IPS DF 6.9 (cell line): ENCODE data around the gene SPAG16.

ENCODE experiments used
- DNase-seq: peaks from one replicate; pipeline ENCODE4 v3.0.0-alpha.2; 2013; ENCODE audit warnings: low read depth, low spot score
- H3K27ac ChIP-seq: one replicate; pipeline ENCODE4 v1.5.1; 2013; ENCODE audit warnings: low read length, control low read depth
- H3K27me3 ChIP-seq: 2 replicates; pipeline ENCODE4 v1.6.1; 2013; ENCODE audit warnings: mild to moderate bottlenecking, low read length; ENCODE audit not compliant: control insufficient read depth, insufficient read depth
- H3K36me3 ChIP-seq: 2 replicates; pipeline ENCODE4 v1.6.1; 2013; ENCODE audit warnings: low read length; ENCODE audit not compliant: control insufficient read depth, insufficient read depth
- H3K4me1 ChIP-seq: 2 replicates; pipeline ENCODE4 v1.6.1; 2013; ENCODE audit warnings: low read length; ENCODE audit not compliant: control insufficient read depth, insufficient read depth
- H3K4me3 ChIP-seq: 2 replicates; pipeline ENCODE4 v1.5.1; 2013; ENCODE audit warnings: mild to moderate bottlenecking, low read length
- H3K9me3 ChIP-seq: 2 replicates; pipeline ENCODE4 v1.6.1; 2013; ENCODE audit warnings: low read length, inconsistent platforms; ENCODE audit not compliant: control insufficient read depth, insufficient read depth
- WGBS: extraction: QIAGEN DNeasy Blood & Tissue Kit; methylation state at CpG from one replicate; pipeline ENCODE4 v1.1.7; 2013; ENCODE audit warnings: mixed read lengths, missing lambda C conversion rate; ENCODE audit not compliant: insufficient read length, insufficient coverage; 5-methylcytosine and 5-hydroxymethylcytosine counted together

SPAG16 gene

DNA sequence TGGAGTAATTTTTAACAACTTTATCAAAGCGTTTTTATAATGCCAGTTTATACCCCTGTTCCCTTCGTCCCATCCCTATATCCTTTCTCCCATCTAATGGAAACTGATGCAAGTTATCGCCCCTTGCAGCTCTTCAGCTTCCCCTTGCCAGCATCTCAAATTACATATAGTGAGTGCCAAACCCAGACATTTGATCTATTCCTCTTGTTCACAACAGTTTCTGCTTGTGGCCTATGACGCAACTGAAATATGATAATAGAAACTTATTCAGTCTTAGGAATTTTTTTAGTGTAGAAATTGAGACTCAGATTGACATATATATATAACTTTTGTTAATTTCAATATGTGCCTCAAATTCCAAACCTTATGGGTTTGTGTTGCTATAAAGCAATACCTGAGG, 564.4 kb downstream of the SPAG16 start:
- Histone ChIP-seq H3K9me3 (no peaks in the 10 kb centered on the region), H3K36me3 (no peaks in the 10 kb centered on the region), H3K4me1 (no peaks in the 10 kb centered on the region), H3K27me3 (no peaks in the 10 kb centered on the region), H3K27ac (no peak overlapping the region), H3K4me3 (no peak overlapping the region)
- WGBS: no CpG with 5 or more reads among the region's 4 CpGs
- no peak for DNase-seq

DNA sequence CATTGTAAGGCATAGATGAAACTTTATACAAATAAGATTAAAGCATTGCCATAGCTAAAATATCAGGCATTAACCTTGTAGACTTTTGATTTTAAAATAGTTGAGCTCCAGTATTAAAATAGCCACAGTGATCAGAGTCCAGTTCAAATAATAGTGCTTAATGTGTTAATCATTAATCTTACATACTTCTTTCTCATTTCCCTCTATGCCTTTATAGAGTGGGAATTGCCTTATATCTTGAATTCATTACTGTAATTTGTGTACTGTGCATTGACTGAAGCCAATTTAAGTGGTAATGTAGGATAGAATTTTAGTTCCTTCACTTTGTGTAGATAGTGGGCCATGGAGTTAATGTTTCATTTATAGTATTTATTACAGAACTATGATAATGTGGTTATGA, 577.4 kb downstream of the SPAG16 start:
- Histone ChIP-seq H3K9me3 (no peaks in the 10 kb centered on the region), H3K27ac (no peak overlapping the region), H3K27me3 (no peaks in the 10 kb centered on the region), H3K4me3 (no peak overlapping the region), H3K36me3 (no peaks in the 10 kb centered on the region), H3K4me1 (no peaks in the 10 kb centered on the region)
- no peak for DNase-seq

DNA sequence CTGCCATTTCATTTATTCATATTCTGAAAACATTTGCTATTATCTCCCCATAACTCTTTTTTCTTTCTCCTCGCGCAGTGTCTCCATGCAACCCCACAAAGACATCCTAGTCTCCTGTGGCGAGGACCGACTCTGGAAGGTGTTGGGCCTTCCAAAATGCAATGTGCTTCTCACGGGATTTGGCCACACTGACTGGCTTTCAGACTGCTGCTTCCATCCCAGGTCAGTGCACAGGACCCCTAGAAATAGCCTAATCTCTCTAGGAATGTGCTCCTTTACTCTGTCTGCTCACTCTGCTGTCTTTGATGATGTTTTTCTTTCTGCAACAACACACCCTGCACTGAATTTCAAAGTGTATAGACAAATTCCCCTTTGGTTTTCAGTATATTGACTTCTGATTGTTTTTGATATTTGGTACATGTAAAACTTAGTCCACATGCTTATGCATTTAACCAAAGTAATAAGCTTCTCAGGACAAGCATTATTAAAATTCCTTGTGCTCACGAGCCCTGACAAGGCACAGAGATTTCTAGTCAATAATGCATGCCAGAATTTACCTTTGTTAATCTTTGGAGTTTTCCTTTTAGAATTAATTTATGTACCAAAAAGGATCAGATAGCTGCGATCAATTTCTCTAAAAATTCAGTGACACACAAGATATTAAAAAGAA, 578.3 kb downstream of the SPAG16 start:
- H3K9me3 ChIP-seq: no peaks in the 10 kb centered on the region
- no peaks in the 10 kb centered on the region for H3K4me1 ChIP-seq
- no peaks in the 10 kb centered on the region for H3K27me3 ChIP-seq
- H3K27ac ChIP-seq: no peak overlapping the region
- no peaks in the 10 kb centered on the region for H3K36me3 ChIP-seq
- no peak overlapping the region for H3K4me3 ChIP-seq
- DNase-seq: no peak
- WGBS: no CpG with 5 or more reads among the region's 7 CpGs

DNA sequence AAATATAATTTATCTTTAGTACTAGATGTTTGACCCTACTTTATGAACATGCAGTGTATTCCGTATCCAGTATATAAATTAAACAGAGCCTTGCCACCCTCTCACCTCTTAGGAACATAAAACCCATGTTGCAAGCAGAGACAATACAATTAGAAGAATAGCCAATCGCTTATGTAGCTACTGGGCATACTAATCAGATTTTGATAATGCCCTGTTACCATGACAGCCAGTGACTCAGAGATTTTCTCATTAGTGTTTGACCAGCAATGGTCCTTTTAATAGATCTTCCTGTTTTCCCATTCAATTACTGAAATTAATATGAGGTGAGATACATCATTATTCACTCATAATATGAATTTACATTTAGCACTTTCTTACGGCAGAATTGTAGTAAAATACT, 579.3 kb downstream of the SPAG16 start:
- Histone ChIP-seq H3K36me3 (no peaks in the 10 kb centered on the region), H3K4me3 (no peak overlapping the region), H3K27me3 (no peaks in the 10 kb centered on the region), H3K4me1 (no peaks in the 10 kb centered on the region), H3K9me3 (no peaks in the 10 kb centered on the region), H3K27ac (no peak overlapping the region)
- DNase-seq: no peak
- WGBS: no CpG with 5 or more reads among the region's 3 CpGs

DNA sequence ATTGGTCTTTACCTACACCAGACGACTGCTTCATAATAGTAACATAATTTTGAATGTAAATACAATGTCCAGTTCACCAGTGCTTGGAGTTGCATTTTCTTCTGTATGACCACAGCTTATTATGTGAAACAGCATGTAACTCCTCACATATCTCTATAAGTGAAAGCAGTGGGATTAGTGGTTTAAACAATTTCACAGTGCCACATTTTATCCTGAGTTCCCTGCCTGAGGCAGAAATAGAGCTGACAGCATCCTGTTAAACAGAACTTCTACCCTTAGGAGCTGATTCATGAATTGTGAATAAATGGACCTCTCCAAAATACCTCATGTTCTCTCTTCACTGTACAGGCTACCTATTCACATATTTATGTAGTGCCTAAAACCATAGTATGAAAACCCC, 584.3 kb downstream of the SPAG16 start:
- DNase-seq: no peak
- Histone ChIP-seq H3K27me3 (no peaks in the 10 kb centered on the region), H3K4me3 (no peak overlapping the region), H3K27ac (no peak overlapping the region), H3K9me3 (no peaks in the 10 kb centered on the region), H3K36me3 (no peaks in the 10 kb centered on the region), H3K4me1 (no peaks in the 10 kb centered on the region)
- WGBS: no CpG with 5 or more reads among the region's 1 CpG

DNA sequence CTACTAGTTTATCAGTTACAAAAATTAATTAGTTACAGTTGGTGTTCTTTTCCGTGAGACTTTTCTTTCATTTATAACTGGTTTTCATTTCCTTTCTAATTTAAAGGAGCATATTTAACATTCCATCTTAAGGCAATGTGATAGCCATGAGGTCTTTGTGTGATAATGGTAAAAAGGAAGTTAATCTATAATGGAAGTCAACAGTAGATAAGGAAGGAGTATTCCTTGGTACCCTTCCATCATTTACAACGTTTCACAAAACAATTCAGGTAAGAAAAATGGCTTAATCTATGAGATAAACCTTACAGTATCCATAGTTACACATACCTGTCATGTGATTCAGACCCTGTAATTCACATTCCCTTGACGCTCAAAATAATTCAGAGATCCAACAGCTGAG, 601.2 kb downstream of the SPAG16 start:
- DNase-seq: no peak
- Histone ChIP-seq H3K4me3 (no peak overlapping the region), H3K4me1 (no peaks in the 10 kb centered on the region), H3K36me3 (no peaks in the 10 kb centered on the region), H3K9me3 (no peaks in the 10 kb centered on the region), H3K27ac (no peak overlapping the region), H3K27me3 (no peaks in the 10 kb centered on the region)
- WGBS: no CpG with 5 or more reads among the region's 3 CpGs

DNA sequence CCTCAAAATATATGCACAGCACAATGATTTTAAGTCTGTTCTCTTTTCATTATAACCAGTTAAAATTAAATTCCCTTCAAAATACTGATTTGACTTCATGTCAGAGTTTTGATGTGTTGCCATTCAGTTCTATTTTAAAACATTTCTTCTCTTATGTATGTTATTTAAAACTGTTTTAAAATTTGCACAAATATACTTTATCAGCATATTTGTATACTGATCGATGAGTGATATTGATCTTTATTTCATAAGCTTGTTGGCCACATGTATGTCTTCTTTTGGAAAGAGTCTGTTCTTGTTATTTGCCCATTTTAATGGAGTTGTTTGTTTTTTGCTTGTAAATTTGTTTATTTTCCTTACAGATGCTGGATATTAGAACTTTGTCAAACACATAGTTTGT, 630.2 kb downstream of the SPAG16 start:
- H3K9me3 ChIP-seq: no peaks in the 10 kb centered on the region
- no peak for DNase-seq
- H3K4me3 ChIP-seq: no peak overlapping the region
- H3K36me3 ChIP-seq: no peaks in the 10 kb centered on the region
- no peak overlapping the region for H3K27ac ChIP-seq
- no peaks in the 10 kb centered on the region for H3K4me1 ChIP-seq
- WGBS: no CpG with 5 or more reads among the region's 1 CpG
- H3K27me3 ChIP-seq: no peaks in the 10 kb centered on the region

DNA sequence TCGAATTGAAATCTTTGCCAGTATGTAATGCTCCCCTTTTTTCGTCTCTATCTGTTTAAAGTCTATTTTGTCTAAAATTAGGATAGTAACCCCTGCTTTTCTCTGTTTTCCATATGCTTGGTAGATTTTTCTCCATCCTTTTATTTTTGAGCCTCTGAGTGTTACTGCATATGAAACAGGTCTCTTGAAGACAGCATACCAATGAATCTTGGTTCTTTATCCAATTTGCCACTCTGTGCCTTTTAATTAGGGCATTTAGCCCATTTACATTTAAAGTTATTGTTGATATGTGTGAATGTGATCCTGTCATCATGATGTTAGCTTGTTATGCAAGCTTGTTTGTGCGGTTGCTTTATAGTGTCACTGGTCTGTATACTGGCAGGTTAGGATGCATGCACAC, 635.8 kb downstream of the SPAG16 start:
- H3K9me3 ChIP-seq: 0 out of 2 replicates have a peak, but pooled peaks cover 1% of the 10 kb centered on the region
- DNase-seq: no peak
- H3K4me3 ChIP-seq: no peak overlapping the region
- H3K27ac ChIP-seq: no peak overlapping the region
- no CpG with 5 or more reads among the region's 3 CpGs for WGBS
- H3K4me1 ChIP-seq: no peaks in the 10 kb centered on the region
- no peaks in the 10 kb centered on the region for H3K27me3 ChIP-seq
- no peaks in the 10 kb centered on the region for H3K36me3 ChIP-seq

DNA sequence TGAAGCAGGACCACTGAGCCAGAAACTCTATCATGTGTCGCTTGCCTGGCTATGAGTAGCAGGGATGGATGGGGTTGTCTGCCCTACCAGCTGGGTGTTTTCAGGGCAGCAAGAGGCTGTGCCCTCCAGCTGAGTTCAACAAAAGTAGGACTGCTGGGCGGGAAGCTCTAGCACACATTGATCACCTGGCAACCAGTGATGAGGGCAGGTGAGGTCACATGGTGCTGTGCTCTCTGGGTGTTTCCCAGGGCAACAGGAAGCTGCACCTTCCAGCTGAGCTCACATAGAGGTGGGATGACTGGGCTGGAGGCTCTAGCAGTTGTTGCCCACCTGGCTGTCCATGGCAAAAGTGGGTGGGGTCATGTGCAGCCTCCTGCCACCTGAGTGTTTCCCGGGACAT, 639.3 kb downstream of the SPAG16 start:
- no peaks in the 10 kb centered on the region for H3K36me3 ChIP-seq
- no peaks in the 10 kb centered on the region for H3K4me1 ChIP-seq
- H3K27ac ChIP-seq: no peak overlapping the region
- H3K27me3 ChIP-seq: no peaks in the 10 kb centered on the region
- no peak overlapping the region for H3K4me3 ChIP-seq
- DNase-seq: no peak
- no CpG with 5 or more reads among the region's 3 CpGs for WGBS
- 0 out of 2 replicates have a peak, but pooled peaks cover 1% of the 10 kb centered on the region for H3K9me3 ChIP-seq

DNA sequence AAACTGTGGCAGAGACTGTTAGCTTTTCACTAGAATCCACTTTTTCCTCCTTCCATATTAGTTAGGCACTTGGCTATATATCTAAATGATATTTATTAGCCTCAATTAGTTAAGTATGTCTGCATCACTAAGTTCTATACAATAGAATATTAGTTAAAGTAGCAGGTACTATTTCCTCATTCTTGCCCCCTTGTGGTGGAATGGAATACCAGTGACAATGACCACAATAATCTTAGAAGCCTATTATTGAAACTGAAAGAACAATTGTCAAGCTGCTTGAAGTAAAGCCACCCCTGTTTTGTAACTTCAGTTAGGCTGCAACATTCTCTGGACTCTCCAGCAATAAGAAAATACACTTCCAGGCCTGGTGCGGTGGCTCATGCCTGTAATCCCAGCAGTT, 650.3 kb downstream of the SPAG16 start:
- Histone ChIP-seq H3K4me3 (no peak overlapping the region), H3K27ac (no peak overlapping the region), H3K9me3 (no peaks in the 10 kb centered on the region), H3K4me1 (no peaks in the 10 kb centered on the region), H3K36me3 (no peaks in the 10 kb centered on the region), H3K27me3 (no peaks in the 10 kb centered on the region)
- WGBS: no CpG with 5 or more reads among the region's 1 CpG
- peak; percentile 5 for DNase-seq

DNA sequence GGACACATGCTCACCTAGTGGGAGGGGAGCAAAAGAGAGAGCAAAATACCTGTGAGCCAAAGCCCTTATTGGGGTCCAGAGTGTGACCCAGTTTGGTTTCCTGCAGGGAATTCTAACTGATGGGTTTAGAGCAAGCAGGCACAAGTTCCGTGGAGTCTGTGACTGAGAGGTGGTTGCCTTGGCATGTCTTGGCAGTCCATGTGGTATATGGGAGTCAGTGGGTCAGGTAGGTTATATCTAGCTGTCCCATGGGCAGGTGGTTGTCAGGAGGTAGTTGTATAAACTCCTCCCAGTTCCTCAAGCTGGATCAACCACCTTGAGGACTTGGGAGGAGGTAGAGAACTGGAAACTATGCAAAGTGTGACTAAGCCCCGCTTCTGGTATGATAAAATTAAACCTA, 673.8 kb downstream of the SPAG16 start:
- H3K4me1 ChIP-seq: no peaks in the 10 kb centered on the region
- H3K4me3 ChIP-seq: no peak overlapping the region
- no peak for DNase-seq
- no peaks in the 10 kb centered on the region for H3K36me3 ChIP-seq
- no peaks in the 10 kb centered on the region for H3K27me3 ChIP-seq
- no peaks in the 10 kb centered on the region for H3K9me3 ChIP-seq
- no CpG with 5 or more reads among the region's 2 CpGs for WGBS
- H3K27ac ChIP-seq: no peak overlapping the region
